ENCODE data around the gene FZD1. TPM values are rescaled to one million over a fixed set of nuclear protein-coding genes. Genes with fewer than 3 reads are reported as not detected.

The FZD1 gene
- total RNA-seq: 9.2 and 11.4 TPM in 2 replicates

GRCh38 chr7:91264046-91264923 is at the start of gene FZD1:
Gene FZD1 (plus strand): TSS chr7:91264433. CDS start chr7:91264881, 448 bp downstream.

All from aortic smooth muscle cell (primary cell).